Activated T-helper 1 cell treated with anti-CD3 and anti-CD28 coated beads, Interleukin-12 subunit alpha, Interleukin-12 subunit beta, Interleukin-2, Interleukin-4 antibody, amounts not matched to agents 30 ng/mL and 10 ng/mL and 1 ng/mL, durations not matched to agents 14 hours and 24 hours and 36 hours (primary cell): ENCODE data around the gene ZNF625. TPM values are rescaled to one million over a fixed set of nuclear protein-coding genes. Genes with fewer than 3 reads are reported as not detected.
A peak's percentile ranks its signal among the peaks of the same experiment; 100 is the strongest.

Experiments
- DNase-seq: peaks from one replicate; pipeline ENCODE4 v3.0.0; 2021; ENCODE audit warnings: low spot score
- H3K27ac Mint-ChIP-seq: one replicate; pipeline ENCODE4 v1.8.0; 2021; ENCODE audit warnings: mild to moderate bottlenecking, mixed read lengths
- H3K27me3 Mint-ChIP-seq: one replicate; pipeline ENCODE4 v1.8.0; 2022; ENCODE audit warnings: mild to moderate bottlenecking, moderate library complexity, mixed read lengths; ENCODE audit not compliant: insufficient read depth
- H3K36me3 Mint-ChIP-seq: one replicate; pipeline ENCODE4 v1.8.0; 2021; ENCODE audit warnings: low read depth, mixed read lengths
- H3K4me1 Mint-ChIP-seq: one replicate; pipeline ENCODE4 v1.8.0; 2021; ENCODE audit warnings: low read depth, mixed read lengths
- H3K4me3 Mint-ChIP-seq: one replicate; pipeline ENCODE4 v1.8.0; 2021; ENCODE audit warnings: mild to moderate bottlenecking, moderate library complexity, mixed read lengths
- H3K9me3 Mint-ChIP-seq: one replicate; pipeline ENCODE4 v1.8.0; 2021; ENCODE audit warnings: mixed read lengths
- intact Hi-C: fragments of 100-400 bp; cut with micrococcal nuclease; formaldehyde crosslinking; loops from one replicate; pipeline ENCODE4 v1.15.1; 2024
- total RNA-seq: library from RNA; stranded (reverse); gene quantifications from 2 replicates; pipeline ENCODE4 v1.2.3, GENCODE V29; 2022

The ZNF625 gene
- total RNA-seq: 2.5 and 2.9 TPM in 2 replicates

DNA sequence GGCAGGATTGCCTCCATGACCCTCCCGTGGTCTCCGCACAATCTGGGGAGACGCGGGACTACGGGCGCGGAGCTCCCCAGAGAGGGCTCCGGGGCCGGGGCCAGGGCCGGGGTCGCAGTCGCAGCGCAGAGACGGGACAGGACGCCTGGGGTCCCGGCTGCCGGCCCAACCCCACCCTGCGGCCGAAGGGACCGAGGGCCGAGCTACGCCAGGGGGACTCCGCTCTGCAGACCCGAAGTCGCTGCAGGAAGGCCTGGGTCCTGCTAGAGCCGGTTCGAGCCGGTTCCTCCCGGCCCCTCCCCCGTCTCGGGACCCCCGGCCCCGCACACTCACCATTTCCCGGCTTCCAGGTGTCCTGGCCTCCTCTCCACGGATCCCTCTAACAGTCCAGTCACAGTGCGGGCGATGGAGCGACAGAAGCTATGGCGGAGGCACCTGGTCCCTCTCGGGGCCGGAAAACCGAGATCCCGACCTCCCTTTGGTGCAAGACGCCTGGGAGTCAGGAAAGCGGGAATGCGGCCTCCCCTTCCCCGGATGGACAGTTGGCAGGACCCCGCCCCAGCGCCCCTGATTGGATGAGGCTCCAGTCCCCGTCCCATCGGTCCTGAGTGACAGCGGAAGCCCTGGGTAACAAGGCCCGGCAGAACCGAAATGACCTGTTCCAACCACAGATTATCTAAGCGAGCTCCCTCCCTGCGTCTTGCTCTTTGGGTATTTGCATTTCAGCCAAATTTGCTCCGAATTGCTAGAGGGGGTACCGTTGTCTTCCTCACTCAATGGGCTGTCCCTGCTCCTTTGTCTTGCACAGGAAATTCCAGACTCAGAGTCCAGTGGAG is at the start of gene ZNF625:
Gene ZNF625, minus strand, starts transcription at position 512 of the 836 bp plus-strand sequence. Its CDS starts 176 bp downstream, at position 336.
- no peaks in the 10 kb centered on the region for H3K9me3 Mint-ChIP-seq
- DNase-seq: peak; percentile 37
- H3K4me1 Mint-ChIP-seq: peaks cover 10% of the 10 kb centered on the region
- peaks cover 4% of the 10 kb centered on the region for H3K27me3 Mint-ChIP-seq
- H3K4me3 Mint-ChIP-seq: peak within 1 kb of the TSS; percentile 90
- intact Hi-C loops: loop anchor here (5.0 kb wide), 1 partner anchor 359 kb away; the partner anchor contains the start of gene ZNF491
- peak within 1 kb of the TSS; percentile 65 for H3K27ac Mint-ChIP-seq
- H3K36me3 Mint-ChIP-seq: peaks cover 9% of the 10 kb centered on the region

- Mint-ChIP-seq H3K4me1 (no peaks in the 10 kb centered on the region), H3K4me3 (no peak overlapping the region), H3K36me3 (peaks cover 8% of the 10 kb centered on the region), H3K27me3 (no peaks in the 10 kb centered on the region), H3K27ac (no peak overlapping the region), H3K9me3 (peaks cover 72% of the 10 kb centered on the region)
- no peak for DNase-seq
- intact Hi-C loops: no loop called here
These were observed 48.8 kb upstream of the ZNF625 start for GRCh38 chr19:12205296-12205695.

DNA sequence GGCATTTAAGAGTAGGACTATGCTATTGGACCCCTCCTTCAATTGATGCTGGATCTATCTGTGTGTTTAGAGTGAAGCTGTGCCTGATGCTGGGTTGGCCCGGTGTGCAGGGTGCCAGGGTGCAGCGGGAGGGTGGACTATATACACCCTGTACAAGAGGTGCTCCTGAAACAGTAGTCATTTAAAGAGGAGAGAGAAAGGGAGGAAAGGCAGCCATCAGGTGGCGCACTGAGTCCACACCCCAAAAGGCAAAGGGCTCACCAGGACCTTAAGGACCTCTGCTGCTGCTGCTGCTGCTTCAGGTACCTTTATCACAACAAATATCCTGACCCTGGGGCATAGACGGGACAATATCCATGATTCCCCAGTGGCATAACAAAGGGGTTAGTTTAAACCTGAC is 45.7 kb upstream of the ZNF625 start:
- H3K36me3 Mint-ChIP-seq: peaks cover 2% of the 10 kb centered on the region
- intact Hi-C loops: loop anchor here (2.0 to 5.0 kb wide), 2 partner anchors 145 to 470 kb away; no protein-coding TSS in a partner anchor
- no peak overlapping the region for H3K4me3 Mint-ChIP-seq

GRCh38 chr19:12199757-12200419 is 43.4 kb upstream of the ZNF625 start:
- no peaks in the 10 kb centered on the region for H3K27me3 Mint-ChIP-seq
- intact Hi-C loops: loop anchor here (5.0 kb wide), 1 partner anchor 472 kb away; no protein-coding TSS in a partner anchor
- H3K27ac Mint-ChIP-seq: no peak overlapping the region
- no peak overlapping the region for H3K4me3 Mint-ChIP-seq
- H3K36me3 Mint-ChIP-seq: peaks cover 5% of the 10 kb centered on the region
- H3K9me3 Mint-ChIP-seq: peaks cover 58% of the 10 kb centered on the region
- DNase-seq: no peak
- no peaks in the 10 kb centered on the region for H3K4me1 Mint-ChIP-seq

More for the DNA sequence above, 45.7 kb upstream of the ZNF625 start:
- no peaks in the 10 kb centered on the region for H3K27me3 Mint-ChIP-seq
- no peak overlapping the region for H3K27ac Mint-ChIP-seq
- H3K9me3 Mint-ChIP-seq: peaks cover 63% of the 10 kb centered on the region
- no peaks in the 10 kb centered on the region for H3K4me1 Mint-ChIP-seq
- DNase-seq: peak; percentile 13

GRCh38 chr19:12198136-12198535 is 41.6 kb upstream of the ZNF625 start:
- intact Hi-C loops: no loop called here
- H3K9me3 Mint-ChIP-seq: peaks cover 56% of the 10 kb centered on the region
- no peak for DNase-seq
- no peaks in the 10 kb centered on the region for H3K4me1 Mint-ChIP-seq
- no peaks in the 10 kb centered on the region for H3K27me3 Mint-ChIP-seq
- H3K27ac Mint-ChIP-seq: no peak overlapping the region
- H3K4me3 Mint-ChIP-seq: no peak overlapping the region
- peaks cover 5% of the 10 kb centered on the region for H3K36me3 Mint-ChIP-seq

- H3K27me3 Mint-ChIP-seq: no peaks in the 10 kb centered on the region
- peaks cover 20% of the 10 kb centered on the region for H3K36me3 Mint-ChIP-seq
- peaks cover 54% of the 10 kb centered on the region for H3K9me3 Mint-ChIP-seq
- no peak overlapping the region for H3K4me3 Mint-ChIP-seq
- no peak for DNase-seq
- intact Hi-C loops: no loop called here
- no peak overlapping the region for H3K27ac Mint-ChIP-seq
- H3K4me1 Mint-ChIP-seq: no peaks in the 10 kb centered on the region
These were observed 38.5 kb upstream of the ZNF625 start for GRCh38 chr19:12194827-12195731.

- Mint-ChIP-seq H3K9me3 (peaks cover 82% of the 10 kb centered on the region), H3K4me1 (no peaks in the 10 kb centered on the region), H3K4me3 (no peak overlapping the region), H3K27ac (no peak overlapping the region), H3K36me3 (peaks cover 81% of the 10 kb centered on the region), H3K27me3 (no peaks in the 10 kb centered on the region)
- no peak for DNase-seq
- intact Hi-C loops: no loop called here
These were observed 31.1 kb upstream of the ZNF625 start for GRCh38 chr19:12187625-12188024.

DNA sequence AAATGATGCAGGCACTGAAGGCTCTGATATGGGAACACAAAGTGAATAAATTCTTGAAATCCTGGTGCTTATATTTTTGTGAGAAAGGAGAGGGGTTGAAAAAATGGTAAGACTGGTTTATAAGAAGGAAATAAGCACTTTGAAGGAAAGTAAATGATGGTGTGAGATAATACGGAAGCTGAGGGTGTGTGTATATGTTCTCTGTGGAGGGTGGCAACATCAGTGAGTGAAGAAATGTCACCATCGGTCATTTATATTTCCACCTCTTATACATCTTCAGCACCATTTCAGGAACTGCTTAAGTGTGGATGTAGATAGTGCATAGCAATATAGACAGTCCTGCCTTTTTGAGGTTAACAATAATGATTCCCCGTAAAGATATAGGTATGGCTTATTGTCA is 23.8 kb upstream of the ZNF625 start:
- no peaks in the 10 kb centered on the region for H3K27me3 Mint-ChIP-seq
- no peaks in the 10 kb centered on the region for H3K4me1 Mint-ChIP-seq
- intact Hi-C loops: no loop called here
- H3K27ac Mint-ChIP-seq: no peak overlapping the region
- H3K9me3 Mint-ChIP-seq: peaks cover 72% of the 10 kb centered on the region
- no peak overlapping the region for H3K4me3 Mint-ChIP-seq
- DNase-seq: no peak
- peaks cover 65% of the 10 kb centered on the region for H3K36me3 Mint-ChIP-seq

- H3K27me3 Mint-ChIP-seq: no peaks in the 10 kb centered on the region
- peaks cover 9% of the 10 kb centered on the region for H3K9me3 Mint-ChIP-seq
- no peak for DNase-seq
- H3K4me1 Mint-ChIP-seq: peaks cover 33% of the 10 kb centered on the region
- H3K36me3 Mint-ChIP-seq: peaks cover 45% of the 10 kb centered on the region
- no peak overlapping the region for H3K27ac Mint-ChIP-seq
- H3K4me3 Mint-ChIP-seq: no peak overlapping the region
- intact Hi-C loops: loop anchor here (1.0 kb wide), 1 partner anchor 27 kb away; no protein-coding TSS in a partner anchor
These were observed 10.1 kb upstream of the ZNF625 start for GRCh38 chr19:12166626-12167025.

DNA sequence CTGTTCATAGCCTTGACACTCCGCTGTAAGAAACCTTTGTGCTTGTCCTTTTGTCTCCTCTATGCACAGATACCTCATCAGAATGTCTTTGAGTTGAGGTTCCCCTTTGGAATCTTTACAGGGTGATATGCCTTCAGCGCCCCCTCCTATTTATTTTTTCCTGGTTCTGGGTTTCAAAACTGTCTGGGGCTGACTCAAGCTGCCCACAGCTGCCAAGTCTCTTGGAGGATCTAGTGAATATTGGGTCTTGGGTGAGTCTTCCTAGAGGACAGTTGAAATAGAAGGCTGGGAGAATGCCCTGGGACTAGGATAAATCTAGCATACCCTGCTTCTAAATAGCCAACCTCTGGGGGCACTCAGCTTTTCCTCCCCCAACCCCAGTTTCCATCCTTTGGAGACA is 7.3 kb upstream of the ZNF625 start:
- Mint-ChIP-seq H3K9me3 (peaks cover 4% of the 10 kb centered on the region), H3K36me3 (peaks cover 28% of the 10 kb centered on the region), H3K27ac (peak overlapping the region; percentile 93), H3K27me3 (no peaks in the 10 kb centered on the region), H3K4me3 (peak overlapping the region; percentile 94), H3K4me1 (peaks cover 28% of the 10 kb centered on the region)
- DNase-seq: no peak
- intact Hi-C loops: loop anchor here (1.0 to 5.0 kb wide), 7 partner anchors 9 to 503 kb away; partner anchors contain the start of genes MAN2B1, WDR83, ZNF564 and ZNF700

GRCh38 chr19:12162882-12163806 is 6.6 kb upstream of the ZNF625 start, which contains the start of gene ZNF136:
ZNF136 (plus strand) TSS chr19:12163096; CDS start chr19:12163204, 108 bp downstream.
- Mint-ChIP-seq H3K27ac (peak within 1 kb of the TSS; percentile 93), H3K36me3 (peaks cover 23% of the 10 kb centered on the region), H3K9me3 (peaks cover 4% of the 10 kb centered on the region), H3K4me1 (peaks cover 28% of the 10 kb centered on the region), H3K27me3 (no peaks in the 10 kb centered on the region), H3K4me3 (peak within 1 kb of the TSS; percentile 94)
- intact Hi-C loops: loop anchor here (1.0 to 5.0 kb wide), 12 partner anchors 8 to 504 kb away; partner anchors contain the start of genes MAN2B1, WDR83, ZNF20 and ZNF44
- peak; percentile 90 for DNase-seq
